ENCODE results near the gene CD40. TPM values are rescaled to one million over a fixed set of nuclear protein-coding genes. Genes with fewer than 3 reads are reported as not detected.

Gene CD40
- total and polyA plus RNA-seq, 2 donors (not counting 1 experiment from before 2014, with no cell fraction given): 1.5 to 2.3 TPM

GRCh38 chr20:46084805-46085178 is 33.3 kb upstream of the CD40 start:
- Histone ChIP-seq H3K9me3 (ENCODE audit: control insufficient read depth, insufficient read depth, low read depth, low read length) (no peaks in the 10 kb centered on the region), H3K79me2 (ENCODE audit: control insufficient read depth, insufficient read depth, low read length) (peaks cover 93% of the 10 kb centered on the region), H2AFZ (ENCODE audit: low read length) (no peak overlapping the region), H4K20me1 (ENCODE audit: control insufficient read depth, extremely low read depth, insufficient read depth, low read length) (peaks cover 14% of the 10 kb centered on the region), H3K4me2 (ENCODE audit: extremely low read depth, insufficient read depth, low read length) (no peak overlapping the region), H3K9ac (ENCODE audit: insufficient read depth, low read length) (no peak overlapping the region), H3K27ac (ENCODE audit: insufficient read depth, low read length) (no peak overlapping the region), H3K4me3 (replicated peaks in 1 of 4; ENCODE audit: control extremely low read depth in 1 of 4, insufficient read depth in 1 of 4, low read depth in 3 of 4, low read length in 4 of 4) (no peak overlapping the region), H3K4me1 (ENCODE audit: control insufficient read depth, extremely low read depth, insufficient read depth, low read length) (peaks cover 5% of the 10 kb centered on the region), H3K27me3 (ENCODE audit: control insufficient read depth, insufficient read depth, low read length) (no peaks in the 10 kb centered on the region), H3K36me3 (ENCODE audit: control insufficient read depth, insufficient read depth, low read length) (no peaks in the 10 kb centered on the region)
- DNase-seq (ENCODE audit: low read depth in 2 of 2): no peak
- TF ChIP-seq, protein P1, sequence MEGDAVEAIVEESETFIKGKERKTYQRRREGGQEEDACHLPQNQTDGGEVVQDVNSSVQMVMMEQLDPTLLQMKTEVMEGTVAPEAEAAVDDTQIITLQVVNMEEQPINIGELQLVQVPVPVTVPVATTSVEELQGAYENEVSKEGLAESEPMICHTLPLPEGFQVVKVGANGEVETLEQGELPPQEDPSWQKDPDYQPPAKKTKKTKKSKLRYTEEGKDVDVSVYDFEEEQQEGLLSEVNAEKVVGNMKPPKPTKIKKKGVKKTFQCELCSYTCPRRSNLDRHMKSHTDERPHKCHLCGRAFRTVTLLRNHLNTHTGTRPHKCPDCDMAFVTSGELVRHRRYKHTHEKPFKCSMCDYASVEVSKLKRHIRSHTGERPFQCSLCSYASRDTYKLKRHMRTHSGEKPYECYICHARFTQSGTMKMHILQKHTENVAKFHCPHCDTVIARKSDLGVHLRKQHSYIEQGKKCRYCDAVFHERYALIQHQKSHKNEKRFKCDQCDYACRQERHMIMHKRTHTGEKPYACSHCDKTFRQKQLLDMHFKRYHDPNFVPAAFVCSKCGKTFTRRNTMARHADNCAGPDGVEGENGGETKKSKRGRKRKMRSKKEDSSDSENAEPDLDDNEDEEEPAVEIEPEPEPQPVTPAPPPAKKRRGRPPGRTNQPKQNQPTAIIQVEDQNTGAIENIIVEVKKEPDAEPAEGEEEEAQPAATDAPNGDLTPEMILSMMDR (conservative IDR thresholded peaks at IDR 0.05 in 1 of 2, IDR thresholded peaks at IDR 0.05 in 1 of 2; ENCODE audit: low read depth in 1 of 2, low read length in 2 of 2): no peak
- TF ChIP-seq EZH2 (IDR thresholded peaks at IDR 0.05; ENCODE audit: low read length, missing control alignments): no peak

DNA sequence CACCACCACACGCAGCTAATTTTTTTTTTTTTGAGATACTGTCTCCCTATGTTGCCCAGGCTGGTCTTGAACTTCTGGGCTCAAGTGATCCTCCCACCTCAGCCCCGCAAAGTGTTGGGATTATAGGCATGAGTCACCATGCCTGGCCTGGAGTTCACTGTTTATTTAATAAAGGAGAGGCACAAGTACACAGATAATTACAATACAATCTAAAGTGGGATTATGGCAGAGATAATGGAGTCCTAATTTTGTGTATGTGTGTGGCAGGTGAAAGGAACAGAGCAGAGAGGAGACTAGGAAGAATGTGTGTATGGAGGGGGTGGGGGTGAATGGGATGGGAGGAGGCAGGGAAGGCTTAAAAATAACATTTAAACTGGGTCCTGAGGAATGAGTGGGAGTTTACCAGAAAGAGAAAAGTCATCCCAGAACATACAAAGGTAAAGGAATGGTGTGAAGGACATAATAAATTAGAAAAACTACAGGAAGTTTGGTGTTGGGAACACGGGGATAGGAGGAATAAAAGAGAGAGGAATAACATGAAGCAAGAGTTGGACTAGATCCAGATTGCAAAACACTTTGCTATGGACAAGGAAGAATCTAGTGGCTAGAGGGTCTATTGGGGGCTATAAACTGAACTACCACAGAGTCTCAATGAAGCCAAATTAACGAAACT is 32.8 kb upstream of the CD40 start:
- H4K20me1 ChIP-seq (ENCODE audit: control insufficient read depth, extremely low read depth, insufficient read depth, low read length): peaks cover 14% of the 10 kb centered on the region
- no peaks in the 10 kb centered on the region for H3K36me3 ChIP-seq (ENCODE audit: control insufficient read depth, insufficient read depth, low read length)
- no peak overlapping the region for H3K4me3 ChIP-seq (replicated peaks in 1 of 4; ENCODE audit: control extremely low read depth in 1 of 4, insufficient read depth in 1 of 4, low read depth in 3 of 4, low read length in 4 of 4)
- no peak overlapping the region for H3K27ac ChIP-seq (ENCODE audit: insufficient read depth, low read length)
- TF ChIP-seq, protein P1 (conservative IDR thresholded peaks at IDR 0.05 in 1 of 2, IDR thresholded peaks at IDR 0.05 in 1 of 2; ENCODE audit: low read depth in 1 of 2, low read length in 2 of 2): no peak
- TF ChIP-seq EZH2 (IDR thresholded peaks at IDR 0.05; ENCODE audit: low read length, missing control alignments): no peak
- H3K4me2 ChIP-seq (ENCODE audit: extremely low read depth, insufficient read depth, low read length): no peak overlapping the region
- H2AFZ ChIP-seq (ENCODE audit: low read length): no peak overlapping the region
- DNase-seq (ENCODE audit: low read depth in 2 of 2): peak; percentile 21 to 62
- no peak overlapping the region for H3K9ac ChIP-seq (ENCODE audit: insufficient read depth, low read length)
- H3K79me2 ChIP-seq (ENCODE audit: control insufficient read depth, insufficient read depth, low read length): peaks cover 90% of the 10 kb centered on the region
- H3K4me1 ChIP-seq (ENCODE audit: control insufficient read depth, extremely low read depth, insufficient read depth, low read length): peaks cover 5% of the 10 kb centered on the region
- H3K27me3 ChIP-seq (ENCODE audit: control insufficient read depth, insufficient read depth, low read length): no peaks in the 10 kb centered on the region
- H3K9me3 ChIP-seq (ENCODE audit: control insufficient read depth, insufficient read depth, low read depth, low read length): no peaks in the 10 kb centered on the region

DNA sequence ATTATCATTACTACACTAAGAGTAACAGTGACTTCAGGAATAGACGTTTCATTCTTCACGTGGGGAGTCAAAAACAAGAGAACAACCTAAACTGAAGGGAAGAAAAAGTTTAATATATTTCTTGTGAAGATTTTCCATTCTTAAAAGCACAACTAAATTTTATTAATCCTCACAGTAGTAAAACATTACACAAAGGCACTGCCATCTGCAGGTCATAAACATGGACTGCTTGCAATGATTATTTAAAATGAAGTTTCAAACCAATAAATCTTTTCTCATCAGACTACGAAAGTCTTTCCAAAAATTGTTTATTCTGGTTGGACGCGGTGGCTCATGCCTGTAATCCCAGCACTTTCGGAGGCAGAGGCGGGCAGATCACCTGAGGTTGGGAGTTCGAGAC is 31.0 kb upstream of the CD40 start:
- Histone ChIP-seq H3K27me3 (ENCODE audit: control insufficient read depth, insufficient read depth, low read length) (no peaks in the 10 kb centered on the region), H3K4me3 (replicated peaks in 1 of 4; ENCODE audit: control extremely low read depth in 1 of 4, insufficient read depth in 1 of 4, low read depth in 3 of 4, low read length in 4 of 4) (no peak overlapping the region)
- TF ChIP-seq, protein P1 (conservative IDR thresholded peaks at IDR 0.05 in 1 of 2, IDR thresholded peaks at IDR 0.05 in 1 of 2; ENCODE audit: low read depth in 1 of 2, low read length in 2 of 2): peak; percentile 31 to 47
- no peak for TF ChIP-seq EZH2 (IDR thresholded peaks at IDR 0.05; ENCODE audit: low read length, missing control alignments)

More for the DNA sequence above, 31.0 kb upstream of the CD40 start:
- no peaks in the 10 kb centered on the region for H3K9me3 ChIP-seq (ENCODE audit: control insufficient read depth, insufficient read depth, low read depth, low read length)
- peaks cover 72% of the 10 kb centered on the region for H3K79me2 ChIP-seq (ENCODE audit: control insufficient read depth, insufficient read depth, low read length)
- peaks cover 5% of the 10 kb centered on the region for H3K4me1 ChIP-seq (ENCODE audit: control insufficient read depth, extremely low read depth, insufficient read depth, low read length)
- H4K20me1 ChIP-seq (ENCODE audit: control insufficient read depth, extremely low read depth, insufficient read depth, low read length): peaks cover 14% of the 10 kb centered on the region
- no peak overlapping the region for H2AFZ ChIP-seq (ENCODE audit: low read length)
- DNase-seq (ENCODE audit: low read depth in 2 of 2): peak; percentile 5 to 43
- no peak overlapping the region for H3K4me2 ChIP-seq (ENCODE audit: extremely low read depth, insufficient read depth, low read length)
- no peak overlapping the region for H3K27ac ChIP-seq (ENCODE audit: insufficient read depth, low read length)
- no peak overlapping the region for H3K9ac ChIP-seq (ENCODE audit: insufficient read depth, low read length)
- no peaks in the 10 kb centered on the region for H3K36me3 ChIP-seq (ENCODE audit: control insufficient read depth, insufficient read depth, low read length)
